Activated CD4-positive, alpha-beta T cell treated with anti-CD3 and anti-CD28 coated beads, Interleukin-10, Interleukin-2, amounts not matched to agents 100 ng/mL and 50 ng/mL, durations not matched to agents 16 hours and 8 hours (primary cell): Measurements from ENCODE around the gene TMEM209.
"Not testable (repeated sequence)": the region's sequence is repeated elsewhere in the genome, so short reads cannot be mapped to it uniquely, and the experiment has no call there.

ENCODE experiments used
- DNase-seq: peaks from one replicate; pipeline ENCODE4 v3.0.0-alpha.2; 2020

TMEM209 gene

GRCh38 chr7:130141884-130142653, 63.1 kb downstream of the TMEM209 start:
- DNase-seq = no peak

GRCh38 chr7:130141161-130141883, 63.9 kb downstream of the TMEM209 start:
- DNase-seq = peak; percentile 43

GRCh38 chr7:130140551-130141160, 64.5 kb downstream of the TMEM209 start:
- no peak for DNase-seq

- no peak for DNase-seq
Measured at GRCh38 chr7:130139193-130139960, 65.8 kb downstream of the TMEM209 start.

GRCh38 chr7:130137207-130137606, 68.0 kb downstream of the TMEM209 start:
- DNase-seq = no peak

- no peak for DNase-seq
Measured at GRCh38 chr7:130136579-130137167, 68.5 kb downstream of the TMEM209 start.

GRCh38 chr7:130135208-130136205, 69.7 kb downstream of the TMEM209 start:
- DNase-seq = no peak

- DNase-seq = no peak
Measured at GRCh38 chr7:130134726-130135125, 70.5 kb downstream of the TMEM209 start.

GRCh38 chr7:130134106-130134636, 71.0 kb downstream of the TMEM209 start:
- DNase-seq = no peak

GRCh38 chr7:130133029-130133782, 72.0 kb downstream of the TMEM209 start:
- DNase-seq = no peak

- no peak for DNase-seq
Measured at GRCh38 chr7:130131964-130132875, 73.0 kb downstream of the TMEM209 start.

GRCh38 chr7:130131191-130131834, 73.9 kb downstream of the TMEM209 start:
- DNase-seq = no peak

GRCh38 chr7:130129011-130129411, 76.2 kb downstream of the TMEM209 start:
- DNase-seq = no peak

GRCh38 chr7:130127821-130128317, 77.3 kb downstream of the TMEM209 start:
- DNase-seq = no peak

GRCh38 chr7:130127404-130127803, 77.8 kb downstream of the TMEM209 start:
- DNase-seq = no peak

GRCh38 chr7:130126840-130127239, 78.4 kb downstream of the TMEM209 start:
- not testable (repeated sequence) for DNase-seq

- no peak for DNase-seq
Measured at GRCh38 chr7:130124711-130125110, 80.5 kb downstream of the TMEM209 start.

GRCh38 chr7:130123501-130123900, 81.7 kb downstream of the TMEM209 start:
- no peak for DNase-seq
